ENCODE data around the gene PSMB9.

PSMB9 gene

GRCh38 chr6:32847004-32847403, 7.0 kb upstream of the PSMB9 start:
- H3K27ac ChIP-seq (ENCODE audit: insufficient read depth, low read depth, low read length, poor library complexity, severe bottlenecking), result no peak overlapping the region
- H3K4me1 ChIP-seq (ENCODE audit: control insufficient read depth, insufficient read depth, low read length), result no peaks in the 10 kb centered on the region
- H3K36me3 ChIP-seq (ENCODE audit: control insufficient read depth, insufficient read depth, low read length), result no peaks in the 10 kb centered on the region
- H3K27me3 ChIP-seq (ENCODE audit: control insufficient read depth, insufficient read depth, low read length, poor library complexity, severe bottlenecking), result peaks cover 67% of the 10 kb centered on the region
- H3K4me3 ChIP-seq (ENCODE audit: insufficient read depth, low read depth, low read length), result no peak overlapping the region
- 87 to 88% methylated on average over 10 of the region's 10 CpGs for WGBS, 2 experiments
- no peaks in the 10 kb centered on the region for H3K9me3 ChIP-seq (ENCODE audit: control insufficient read depth, low read length)

GRCh38 chr6:32847795-32848194, 6.2 kb upstream of the PSMB9 start:
- Histone ChIP-seq H3K27me3 (ENCODE audit: control insufficient read depth, insufficient read depth, low read length, poor library complexity, severe bottlenecking) (peaks cover 67% of the 10 kb centered on the region), H3K4me1 (ENCODE audit: control insufficient read depth, insufficient read depth, low read length) (peaks cover 5% of the 10 kb centered on the region), H3K4me3 (ENCODE audit: insufficient read depth, low read depth, low read length) (no peak overlapping the region), H3K27ac (ENCODE audit: insufficient read depth, low read depth, low read length, poor library complexity, severe bottlenecking) (no peak overlapping the region), H3K36me3 (ENCODE audit: control insufficient read depth, insufficient read depth, low read length) (no peaks in the 10 kb centered on the region), H3K9me3 (ENCODE audit: control insufficient read depth, low read length) (no peaks in the 10 kb centered on the region)
- WGBS, 2 experiments, result 87% methylated on average over 8 of the region's 8 CpGs

- no peaks in the 10 kb centered on the region for H3K9me3 ChIP-seq (ENCODE audit: control insufficient read depth, low read length)
- H3K36me3 ChIP-seq (ENCODE audit: control insufficient read depth, insufficient read depth, low read length), result no peaks in the 10 kb centered on the region
- no peak overlapping the region for H3K4me3 ChIP-seq (ENCODE audit: insufficient read depth, low read depth, low read length)
- peaks cover 67% of the 10 kb centered on the region for H3K27me3 ChIP-seq (ENCODE audit: control insufficient read depth, insufficient read depth, low read length, poor library complexity, severe bottlenecking)
- H3K4me1 ChIP-seq (ENCODE audit: control insufficient read depth, insufficient read depth, low read length), result peaks cover 10% of the 10 kb centered on the region
- 82 to 90% methylated on average over 6 of the region's 6 CpGs for WGBS, 2 experiments
- H3K27ac ChIP-seq (ENCODE audit: insufficient read depth, low read depth, low read length, poor library complexity, severe bottlenecking), result no peak overlapping the region
Measured at GRCh38 chr6:32849126-32849525, 4.9 kb upstream of the PSMB9 start.

- Histone ChIP-seq H3K27ac (ENCODE audit: insufficient read depth, low read depth, low read length, poor library complexity, severe bottlenecking) (no peak overlapping the region), H3K27me3 (ENCODE audit: control insufficient read depth, insufficient read depth, low read length, poor library complexity, severe bottlenecking) (peaks cover 71% of the 10 kb centered on the region), H3K9me3 (ENCODE audit: control insufficient read depth, low read length) (no peaks in the 10 kb centered on the region), H3K4me1 (ENCODE audit: control insufficient read depth, insufficient read depth, low read length) (peaks cover 10% of the 10 kb centered on the region), H3K36me3 (ENCODE audit: control insufficient read depth, insufficient read depth, low read length) (no peaks in the 10 kb centered on the region), H3K4me3 (ENCODE audit: insufficient read depth, low read depth, low read length) (no peak overlapping the region)
- WGBS, 2 experiments, result 86 to 94% methylated on average over 4 of the region's 4 CpGs
Measured at GRCh38 chr6:32851025-32851424, 3.0 kb upstream of the PSMB9 start.

GRCh38 chr6:32852018-32852843, 1.8 kb upstream of the PSMB9 start:
- Histone ChIP-seq H3K27ac (ENCODE audit: insufficient read depth, low read depth, low read length, poor library complexity, severe bottlenecking) (no peak overlapping the region), H3K4me3 (ENCODE audit: insufficient read depth, low read depth, low read length) (peak overlapping the region; percentile 60), H3K27me3 (ENCODE audit: control insufficient read depth, insufficient read depth, low read length, poor library complexity, severe bottlenecking) (peaks cover 80% of the 10 kb centered on the region), H3K4me1 (ENCODE audit: control insufficient read depth, insufficient read depth, low read length) (peaks cover 10% of the 10 kb centered on the region), H3K9me3 (ENCODE audit: control insufficient read depth, low read length) (no peaks in the 10 kb centered on the region), H3K36me3 (ENCODE audit: control insufficient read depth, insufficient read depth, low read length) (no peaks in the 10 kb centered on the region)
- WGBS, 2 experiments, result 67% methylated on average over 22 to 23 of the region's 23 CpGs

GRCh38 chr6:32852844-32853540, 1.0 kb upstream of the PSMB9 start:
- peaks cover 10% of the 10 kb centered on the region for H3K4me1 ChIP-seq (ENCODE audit: control insufficient read depth, insufficient read depth, low read length)
- H3K9me3 ChIP-seq (ENCODE audit: control insufficient read depth, low read length), result no peaks in the 10 kb centered on the region
- WGBS, 2 experiments, result 4% methylated on average over 41 of the region's 41 CpGs
- no peak overlapping the region for H3K27ac ChIP-seq (ENCODE audit: insufficient read depth, low read depth, low read length, poor library complexity, severe bottlenecking)
- peak overlapping the region; percentile 60 for H3K4me3 ChIP-seq (ENCODE audit: insufficient read depth, low read depth, low read length)
- peaks cover 87% of the 10 kb centered on the region for H3K27me3 ChIP-seq (ENCODE audit: control insufficient read depth, insufficient read depth, low read length, poor library complexity, severe bottlenecking)
- H3K36me3 ChIP-seq (ENCODE audit: control insufficient read depth, insufficient read depth, low read length), result no peaks in the 10 kb centered on the region

- WGBS, 2 experiments, result 36 to 37% methylated on average over 24 of the region's 24 CpGs
- Histone ChIP-seq H3K4me3 (ENCODE audit: insufficient read depth, low read depth, low read length) (peak overlapping the region; percentile 60), H3K27me3 (ENCODE audit: control insufficient read depth, insufficient read depth, low read length, poor library complexity, severe bottlenecking) (peaks cover 85% of the 10 kb centered on the region), H3K4me1 (ENCODE audit: control insufficient read depth, insufficient read depth, low read length) (peaks cover 10% of the 10 kb centered on the region), H3K9me3 (ENCODE audit: control insufficient read depth, low read length) (no peaks in the 10 kb centered on the region), H3K36me3 (ENCODE audit: control insufficient read depth, insufficient read depth, low read length) (no peaks in the 10 kb centered on the region), H3K27ac (ENCODE audit: insufficient read depth, low read depth, low read length, poor library complexity, severe bottlenecking) (no peak overlapping the region)
Measured at GRCh38 chr6:32854376-32855178, 585 bp downstream of the PSMB9 start.

GRCh38 chr6:32855467-32856174, 1.6 kb downstream of the PSMB9 start:
- Histone ChIP-seq H3K27me3 (ENCODE audit: control insufficient read depth, insufficient read depth, low read length, poor library complexity, severe bottlenecking) (peaks cover 76% of the 10 kb centered on the region), H3K36me3 (ENCODE audit: control insufficient read depth, insufficient read depth, low read length) (no peaks in the 10 kb centered on the region), H3K27ac (ENCODE audit: insufficient read depth, low read depth, low read length, poor library complexity, severe bottlenecking) (no peak overlapping the region), H3K9me3 (ENCODE audit: control insufficient read depth, low read length) (no peaks in the 10 kb centered on the region), H3K4me3 (ENCODE audit: insufficient read depth, low read depth, low read length) (no peak overlapping the region), H3K4me1 (ENCODE audit: control insufficient read depth, insufficient read depth, low read length) (peaks cover 10% of the 10 kb centered on the region)
- WGBS, 2 experiments, result 92 to 95% methylated on average over 8 of the region's 8 CpGs

GRCh38 chr6:32857156-32857891, 3.3 kb downstream of the PSMB9 start:
- Histone ChIP-seq H3K4me1 (ENCODE audit: control insufficient read depth, insufficient read depth, low read length) (peaks cover 14% of the 10 kb centered on the region), H3K9me3 (ENCODE audit: control insufficient read depth, low read length) (no peaks in the 10 kb centered on the region), H3K36me3 (ENCODE audit: control insufficient read depth, insufficient read depth, low read length) (no peaks in the 10 kb centered on the region), H3K27ac (ENCODE audit: insufficient read depth, low read depth, low read length, poor library complexity, severe bottlenecking) (no peak overlapping the region), H3K27me3 (ENCODE audit: control insufficient read depth, insufficient read depth, low read length, poor library complexity, severe bottlenecking) (peaks cover 59% of the 10 kb centered on the region), H3K4me3 (ENCODE audit: insufficient read depth, low read depth, low read length) (no peak overlapping the region)
- 93 to 94% methylated on average over 14 of the region's 14 CpGs for WGBS, 2 experiments
